WTC11 (cell line): ENCODE data around the gene SEMA4C.

Experiments
- CREB1 ChIP-seq: sonication (generic); formaldehyde crosslinking; IDR thresholded peaks from 2 replicates; pipeline ENCODE4 v1.8.0; 2023; ENCODE audit warnings: mild to moderate bottlenecking, missing genetic modification reagents
- CTCF ChIP-seq: fragments of 200-600 bp; IDR thresholded peaks from 2 replicates; pipeline ENCODE4 v1.8.0; 2022; ENCODE audit warnings: antibody characterized with exemption
- E2F5 ChIP-seq: sonication (generic); formaldehyde crosslinking; IDR thresholded peaks from 2 replicates; pipeline ENCODE4 v1.8.1; 2022; ENCODE audit warnings: mild to moderate bottlenecking, moderate library complexity, missing genetic modification reagents
- GRHL2 ChIP-seq: fragments of 250-450 bp; sonication (Bioruptor Pico); IDR thresholded peaks from 2 replicates; pipeline ENCODE4 v1.8.0; 2022; ENCODE audit warnings: mild to moderate bottlenecking, moderate library complexity; ENCODE audit not compliant: insufficient replicate concordance, severe bottlenecking
- HMGXB4 ChIP-seq: sonication (generic); formaldehyde crosslinking; IDR thresholded peaks from 2 replicates; pipeline ENCODE4 v1.8.1; 2023; ENCODE audit warnings: mild to moderate bottlenecking, moderate library complexity, missing genetic modification reagents
- IRF1 ChIP-seq: sonication (generic); formaldehyde crosslinking; IDR thresholded peaks from 2 replicates; pipeline ENCODE4 v1.8.0; 2023; ENCODE audit warnings: missing genetic modification reagents
- JUN ChIP-seq: sonication (generic); formaldehyde crosslinking; IDR thresholded peaks from 2 replicates; pipeline ENCODE4 v1.8.0; 2023; ENCODE audit warnings: mild to moderate bottlenecking, missing genetic modification reagents
- MAX ChIP-seq: sonication (generic); formaldehyde crosslinking; IDR thresholded peaks from 2 replicates; pipeline ENCODE4 v1.8.0; 2022; ENCODE audit warnings: mild to moderate bottlenecking, missing genetic modification reagents
- MLX ChIP-seq: sonication (generic); formaldehyde crosslinking; IDR thresholded peaks from 2 replicates; pipeline ENCODE4 v1.8.1; 2023; ENCODE audit warnings: mild to moderate bottlenecking, missing genetic modification reagents, moderate library complexity
- NR2C2 ChIP-seq: sonication (generic); formaldehyde crosslinking; IDR thresholded peaks from 2 replicates; pipeline ENCODE4 v1.8.0; 2022; ENCODE audit warnings: mild to moderate bottlenecking, missing genetic modification reagents
- NR3C1 ChIP-seq: sonication (generic); formaldehyde crosslinking; conservative IDR thresholded peaks from 2 replicates; pipeline ENCODE4 v1.8.1; 2023; ENCODE audit warnings: low read depth, mild to moderate bottlenecking, missing genetic modification reagents
- RORB ChIP-seq: fragments of 250-450 bp; sonication (Bioruptor Pico); IDR thresholded peaks from 2 replicates; pipeline ENCODE4 v1.9.0; 2021; ENCODE audit warnings: mild to moderate bottlenecking
- SP1 ChIP-seq: sonication (generic); formaldehyde crosslinking; conservative IDR thresholded peaks from 2 replicates; pipeline ENCODE4 v1.8.1; 2022; ENCODE audit warnings: missing genetic modification reagents
- ZSCAN18 ChIP-seq: fragments of 250-450 bp; sonication (Bioruptor Pico); IDR thresholded peaks from 2 replicates; pipeline ENCODE4 v2.1.2; 2022; ENCODE audit warnings: mild to moderate bottlenecking, moderate library complexity

GRCh38 chr2:96894151-96894531 lies 24.3 kb upstream of the SEMA4C start:
- TF ChIP-seq CTCF (no peak), HMGXB4 (no peak), GRHL2 (no peak), NR2C2 (no peak), IRF1 (CRISPR knock-in tag) (no peak), MAX (no peak), MLX (CRISPR knock-in tag) (no peak), SP1 (CRISPR knock-in tag) (no peak), JUN (CRISPR knock-in tag) (no peak), RORB (CRISPR knock-in tag) (no peak), E2F5 (CRISPR knock-in tag) (no peak), NR3C1 (CRISPR knock-in tag) (no peak), ZSCAN18 (CRISPR knock-in tag) (no peak), CREB1 (no peak)
